Effector memory CD4-positive, alpha-beta T cell (primary cell): ENCODE measurements around the gene STRAP.
"Not testable (repeated sequence)": the region's sequence is repeated elsewhere in the genome, so short reads cannot be mapped to it uniquely, and the experiment has no call there.

ENCODE experiments used
- DNase-seq, 3 donors: peaks; one replicate each; pipeline ENCODE4 v3.0.0-alpha.2; 2020
- H3K27ac ChIP-seq: 2 replicates; pipeline ENCODE4 v1.7.0; 2013; ENCODE audit warnings: mild to moderate bottlenecking, low read length, moderate library complexity; ENCODE audit not compliant: insufficient read depth, poor library complexity, severe bottlenecking
- H3K27me3 ChIP-seq: replicated peaks from 2 replicates; pipeline ENCODE4 v1.7.0; 2013; ENCODE audit warnings: mild to moderate bottlenecking, low read length; ENCODE audit not compliant: insufficient read depth, control insufficient read depth, poor library complexity, severe bottlenecking
- H3K36me3 ChIP-seq: 2 replicates; pipeline ENCODE4 v1.7.0; 2013; ENCODE audit warnings: mild to moderate bottlenecking, low read length, moderate library complexity; ENCODE audit not compliant: control insufficient read depth, insufficient read depth
- H3K4me1 ChIP-seq: 2 replicates; pipeline ENCODE4 v1.7.0; 2013; ENCODE audit warnings: low read length, mild to moderate bottlenecking; ENCODE audit not compliant: control insufficient read depth, insufficient read depth, poor library complexity, severe bottlenecking
- H3K4me3 ChIP-seq: 2 replicates; pipeline ENCODE4 v1.7.0; 2013; ENCODE audit warnings: low read length, low read depth, mild to moderate bottlenecking; ENCODE audit not compliant: insufficient read depth, poor library complexity, severe bottlenecking
- H3K9me3 ChIP-seq: 2 replicates; pipeline ENCODE4 v1.7.0; 2013; ENCODE audit warnings: mild to moderate bottlenecking, low read length, moderate library complexity; ENCODE audit not compliant: control insufficient read depth

Gene STRAP

DNA sequence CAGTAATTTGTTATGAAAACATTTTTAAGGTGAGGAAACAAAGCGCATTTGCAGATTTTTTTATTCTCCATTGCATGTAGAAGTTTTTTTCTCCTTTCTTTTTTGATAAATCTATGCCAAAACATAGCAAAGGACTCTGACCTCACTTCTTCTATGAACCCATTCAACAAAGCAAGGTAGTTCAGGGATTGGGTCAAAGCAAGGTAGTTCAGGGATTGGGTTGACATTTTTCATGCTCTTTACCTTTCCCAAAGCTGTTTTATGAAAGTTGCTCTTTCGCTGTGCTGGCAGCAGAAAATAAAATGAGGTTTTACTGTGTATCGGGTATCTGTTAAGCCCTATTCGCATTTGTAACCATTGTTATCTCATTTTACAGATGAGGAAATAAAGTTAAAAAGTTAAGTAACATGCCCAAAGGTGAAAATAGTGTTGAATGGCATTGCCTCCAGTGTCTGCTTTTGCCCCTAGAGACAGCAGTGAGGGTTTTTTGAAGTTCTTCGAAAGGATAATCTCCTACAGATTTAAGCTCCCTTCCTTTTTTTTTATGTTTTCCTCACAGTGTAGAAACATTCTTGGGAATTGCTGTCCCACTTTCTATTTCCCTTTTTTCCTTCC is 10.6 kb downstream of the STRAP start:
- peaks cover 15% of the 10 kb centered on the region for H3K36me3 ChIP-seq
- no peaks in the 10 kb centered on the region for H3K27me3 ChIP-seq
- H3K4me1 ChIP-seq: no peaks in the 10 kb centered on the region
- no peaks in the 10 kb centered on the region for H3K9me3 ChIP-seq
- H3K4me3 ChIP-seq: no peak overlapping the region
- H3K27ac ChIP-seq: no peak overlapping the region
- no peak for DNase-seq

DNA sequence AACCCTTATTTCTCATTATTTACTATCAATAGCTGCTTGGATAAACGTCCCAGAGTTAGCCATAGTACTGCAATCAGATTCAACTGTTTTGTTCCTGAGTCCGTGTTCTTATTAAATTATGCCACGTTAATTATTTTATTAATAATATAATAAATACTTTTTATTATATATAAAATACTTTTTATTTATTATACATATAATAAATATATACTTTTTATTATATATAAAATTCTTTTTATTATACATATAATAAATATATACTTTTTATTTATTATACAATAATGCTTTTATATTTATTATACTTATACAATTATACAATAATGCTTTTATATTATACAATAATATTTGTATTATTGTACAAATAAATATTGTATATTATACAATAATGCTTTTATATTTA is 11.1 kb downstream of the STRAP start:
- H3K36me3 ChIP-seq: peaks cover 18% of the 10 kb centered on the region

DNA sequence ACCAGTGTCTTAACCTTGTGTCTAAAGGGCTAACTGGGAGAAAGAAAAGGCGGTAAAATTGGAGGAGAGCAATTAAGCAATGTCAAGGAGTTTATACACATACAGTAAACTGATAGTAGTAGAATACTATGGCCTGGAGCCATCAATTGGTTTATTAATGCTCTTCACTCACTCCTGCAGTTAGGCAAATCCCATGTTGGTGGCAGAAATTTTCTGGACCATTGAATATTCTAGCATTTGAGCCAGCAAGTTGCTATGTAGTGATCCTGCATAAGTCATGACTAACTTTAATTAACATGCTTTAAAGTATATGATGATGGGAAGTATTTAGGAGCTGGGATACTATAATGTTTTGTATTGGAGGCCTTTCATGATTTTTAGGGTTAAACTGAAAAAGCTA is 14.7 kb downstream of the STRAP start:
- no peak for DNase-seq
- Histone ChIP-seq H3K36me3 (peaks cover 42% of the 10 kb centered on the region), H3K9me3 (no peaks in the 10 kb centered on the region), H3K4me1 (no peaks in the 10 kb centered on the region), H3K4me3 (no peak overlapping the region), H3K27me3 (no peaks in the 10 kb centered on the region), H3K27ac (no peak overlapping the region)

More for the DNA sequence above, 11.1 kb downstream of the STRAP start:
- Histone ChIP-seq H3K27ac (no peak overlapping the region), H3K9me3 (no peaks in the 10 kb centered on the region), H3K27me3 (no peaks in the 10 kb centered on the region), H3K4me1 (no peaks in the 10 kb centered on the region), H3K4me3 (no peak overlapping the region)
- DNase-seq: no peak

DNA sequence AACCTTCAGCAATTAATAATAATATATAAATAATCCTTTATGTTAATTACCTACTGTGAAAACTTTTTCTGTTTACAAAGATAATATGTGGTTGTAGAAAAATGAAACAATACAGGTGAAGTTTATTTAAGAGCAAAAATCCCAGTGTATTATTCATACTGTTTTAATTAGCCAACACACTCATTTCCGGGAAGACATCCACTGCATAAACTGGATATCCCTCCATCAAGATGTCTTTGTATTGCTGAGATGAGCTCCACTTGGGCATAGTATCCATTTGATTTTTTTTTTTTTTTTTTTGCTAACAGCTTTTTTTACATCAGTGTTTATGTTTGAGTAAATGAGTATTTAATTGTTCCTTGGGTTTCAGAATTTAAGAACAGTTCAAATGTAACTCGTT is 15.2 kb downstream of the STRAP start:
- no peaks in the 10 kb centered on the region for H3K27me3 ChIP-seq
- no peak for DNase-seq
- peaks cover 47% of the 10 kb centered on the region for H3K36me3 ChIP-seq

DNA sequence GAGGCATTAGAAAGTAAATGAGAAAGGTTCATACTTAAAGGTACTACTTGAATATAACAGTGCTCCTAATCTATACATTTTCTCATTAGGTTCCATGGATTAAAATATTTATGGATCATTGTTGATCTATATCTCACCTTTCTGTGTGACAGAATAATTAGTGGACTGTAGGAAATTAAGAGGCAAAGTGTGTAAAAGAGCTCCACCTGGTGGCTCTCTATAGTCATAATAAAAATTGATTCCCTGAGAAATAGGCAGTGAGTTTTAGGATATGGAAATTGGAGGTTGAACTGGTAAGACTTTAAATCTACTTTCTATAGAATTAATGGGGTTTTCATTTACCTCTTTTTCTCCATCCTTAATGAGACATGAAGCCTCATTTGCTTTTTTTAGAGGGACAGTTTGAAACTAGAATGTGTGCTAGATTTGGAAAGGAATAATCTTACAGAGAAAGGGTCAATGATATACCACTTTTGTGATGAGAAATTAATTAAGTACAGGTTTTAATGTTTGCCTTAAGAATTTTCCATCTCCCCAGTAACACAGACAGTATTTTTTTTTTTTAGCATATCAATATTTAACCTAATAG is 17.2 kb downstream of the STRAP start:
- H3K36me3 ChIP-seq: peaks cover 63% of the 10 kb centered on the region

More for the DNA sequence above, 15.2 kb downstream of the STRAP start:
- H3K9me3 ChIP-seq: no peaks in the 10 kb centered on the region
- H3K27ac ChIP-seq: no peak overlapping the region
- no peaks in the 10 kb centered on the region for H3K4me1 ChIP-seq
- no peak overlapping the region for H3K4me3 ChIP-seq

DNA sequence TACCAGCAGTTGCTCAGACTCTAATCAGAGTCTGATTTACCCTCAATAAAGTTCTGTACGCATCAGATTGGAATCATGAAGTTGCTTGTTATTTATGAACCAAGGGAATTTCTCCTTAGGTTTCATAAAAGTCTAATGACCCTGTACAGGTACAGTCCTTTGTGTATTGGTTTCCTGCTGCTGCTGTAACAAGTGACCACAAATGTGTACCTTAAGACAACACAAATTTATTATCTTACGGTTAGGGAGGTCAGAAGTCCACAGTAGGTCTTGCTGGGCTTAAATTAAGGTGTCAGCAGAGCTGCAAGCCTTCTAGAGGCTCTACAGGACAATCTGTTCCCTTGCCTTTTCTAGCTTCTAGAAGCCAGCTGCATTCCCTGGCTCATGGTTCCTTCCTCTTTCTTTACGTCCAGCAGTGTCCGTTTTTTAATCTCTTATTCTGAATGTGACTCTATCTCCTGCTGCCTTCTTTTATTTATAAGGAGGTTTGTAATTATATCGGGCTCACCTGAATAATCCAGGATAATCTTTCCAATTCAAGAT is 22.3 kb downstream of the STRAP start:
- Histone ChIP-seq H3K9me3 (no peaks in the 10 kb centered on the region), H3K4me1 (no peaks in the 10 kb centered on the region), H3K27ac (no peak overlapping the region), H3K27me3 (no peaks in the 10 kb centered on the region), H3K4me3 (no peak overlapping the region), H3K36me3 (peaks cover 44% of the 10 kb centered on the region)
- DNase-seq: no peak

More for the DNA sequence above, 17.2 kb downstream of the STRAP start:
- H3K4me3 ChIP-seq: no peak overlapping the region
- no peak overlapping the region for H3K27ac ChIP-seq
- no peaks in the 10 kb centered on the region for H3K27me3 ChIP-seq
- H3K4me1 ChIP-seq: no peaks in the 10 kb centered on the region
- H3K9me3 ChIP-seq: no peaks in the 10 kb centered on the region
- no peak for DNase-seq

DNA sequence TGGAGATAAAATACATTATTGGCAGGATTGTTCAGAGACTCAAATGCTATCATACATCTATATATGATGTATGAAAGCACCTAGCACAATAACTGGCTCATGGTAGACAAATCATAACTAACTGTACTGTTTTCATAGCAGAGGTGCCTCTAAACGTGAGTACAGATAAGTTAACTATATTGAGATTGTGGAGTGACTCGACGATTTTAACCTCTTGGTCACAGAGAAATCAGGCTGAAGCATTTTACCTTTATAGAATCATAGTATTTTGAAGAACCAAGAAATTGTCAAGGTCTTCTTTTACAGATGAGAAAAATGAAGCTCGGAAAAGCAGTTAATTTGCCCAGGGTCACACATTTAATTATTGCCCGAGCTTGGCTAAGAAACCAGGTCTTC is 28.3 kb downstream of the STRAP start:
- no peak overlapping the region for H3K27ac ChIP-seq
- no peak for DNase-seq

DNA sequence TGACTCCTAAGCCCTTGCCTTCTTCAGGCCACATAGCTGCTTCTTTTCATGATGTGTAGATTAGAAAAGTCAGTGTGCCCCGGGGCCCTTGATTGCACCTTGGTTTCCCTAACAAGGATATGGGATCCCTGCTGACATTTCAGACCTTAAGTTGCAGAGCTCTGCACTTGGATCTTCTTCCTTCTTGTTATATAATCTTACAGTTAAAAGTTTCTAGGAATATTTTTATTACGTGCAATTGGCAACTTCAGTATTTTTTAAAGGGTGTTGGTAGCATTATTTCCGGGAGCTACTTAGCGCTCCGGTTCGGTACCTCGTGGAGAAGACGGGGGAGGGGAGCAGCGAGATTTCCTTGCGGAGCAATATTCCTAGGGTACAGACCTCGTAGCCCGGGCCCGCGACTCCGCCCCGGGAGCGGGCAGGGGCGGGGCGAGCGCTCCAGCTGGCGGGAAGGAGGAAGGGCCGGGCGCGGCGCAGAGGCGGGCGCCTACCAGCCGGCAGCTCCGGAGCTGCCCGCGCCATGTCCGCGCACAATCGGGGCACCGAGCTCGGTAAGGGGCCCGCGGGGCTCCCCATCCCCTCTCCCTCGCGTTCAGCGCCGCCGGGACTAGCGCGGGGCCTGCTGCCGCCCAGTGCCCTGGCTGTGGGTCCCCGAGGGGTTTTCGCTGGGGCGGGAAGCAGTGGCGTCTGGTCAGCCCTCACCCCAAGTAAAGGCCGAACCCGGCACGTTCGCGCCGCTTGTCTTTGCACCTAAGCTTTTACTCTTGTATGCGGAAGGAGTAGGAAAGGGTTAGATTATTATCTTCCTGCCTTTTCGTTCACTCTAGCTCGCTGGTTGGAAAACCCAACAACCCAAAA is 28.9 kb downstream of the STRAP start, which contains the start of gene DERA:
Gene DERA, plus strand, starts transcription at position 469 of the 858 bp plus-strand sequence. Its CDS starts 52 bp downstream, at position 521.
- no peaks in the 10 kb centered on the region for H3K36me3 ChIP-seq

More for the DNA sequence above, 28.3 kb downstream of the STRAP start:
- H3K4me3 ChIP-seq: peak overlapping the region; percentile 86
- H3K4me1 ChIP-seq: no peaks in the 10 kb centered on the region
- no peaks in the 10 kb centered on the region for H3K9me3 ChIP-seq
- H3K36me3 ChIP-seq: no peaks in the 10 kb centered on the region
- no peaks in the 10 kb centered on the region for H3K27me3 ChIP-seq

DNA sequence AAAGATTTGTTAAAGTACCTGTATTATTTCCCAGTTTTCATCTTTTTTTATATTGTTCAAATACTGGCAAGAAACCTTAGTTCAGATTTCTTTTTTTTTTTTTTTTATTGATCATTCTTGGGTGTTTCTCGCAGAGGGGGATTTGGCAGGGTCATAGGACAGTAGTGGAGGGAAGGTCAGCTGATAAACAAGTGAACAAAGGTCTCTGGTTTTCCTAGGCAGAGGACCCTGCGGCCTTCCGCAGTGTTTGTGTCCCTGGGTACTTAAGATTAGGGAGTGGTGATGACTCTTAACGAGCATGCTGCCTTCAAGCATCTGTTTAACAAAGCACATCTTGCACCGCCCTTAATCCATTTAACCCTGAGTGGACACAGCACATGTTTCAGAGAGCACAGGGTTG is 29.7 kb downstream of the STRAP start:
- DNase-seq, H3K9me3 ChIP-seq, H3K36me3 ChIP-seq, H3K4me1 ChIP-seq, H3K27me3 ChIP-seq: not testable (repeated sequence)
- Histone ChIP-seq H3K27ac (peak overlapping the region; percentile 72), H3K4me3 (peak overlapping the region; percentile 86)

More for the DNA sequence above, 28.9 kb downstream of the STRAP start, which contains the start of gene DERA:
- Histone ChIP-seq H3K27ac (peak within 1 kb of the TSS; percentile 72), H3K4me1 (no peaks in the 10 kb centered on the region), H3K27me3 (no peaks in the 10 kb centered on the region), H3K4me3 (peak within 1 kb of the TSS; percentile 86), H3K9me3 (no peaks in the 10 kb centered on the region)
- peak; percentile 32 to 48 (median 45) for DNase-seq
